Gastroesophageal sphincter (tissue), 3 donors: ENCODE measurements around the gene KCNMA1.

Experiments used
- CTCF ChIP-seq, 4 experiments: fragments of 200-600 bp in 2 of 4; fragments of 450-650 bp in 2 of 4; sonication (generic) in 1 of 4; IDR thresholded peaks; one replicate each; pipeline ENCODE4 v1.5.1; 2017 to 2019; ENCODE audit warnings: antibody characterized with exemption in 4 of 4, mild to moderate bottlenecking in 2 of 4, moderate library complexity in 2 of 4
- EP300 ChIP-seq: sonication (generic); formaldehyde crosslinking; IDR thresholded peaks from one replicate; pipeline ENCODE4 v1.6.1; 2017; ENCODE audit warnings: antibody characterized with exemption, mild to moderate bottlenecking
- POLR2A ChIP-seq, 2 donors: fragments of 450-650 bp; IDR thresholded peaks; one replicate each; pipeline ENCODE4 v1.6.1; 2017; ENCODE audit warnings: antibody characterized with exemption in 2 of 2, mild to moderate bottlenecking in 2 of 2, moderate library complexity in 1 of 2

- TF ChIP-seq CTCF (IDR thresholded peaks at IDR 0.05) (no peak), POLR2A (IDR thresholded peaks at IDR 0.05) (no peak), EP300 (no peak)
Measured at GRCh38 chr10:77582710-77583115, 54.9 kb downstream of the KCNMA1 start.
